IPS-18a (cell line): ENCODE results near the gene CD84.

ENCODE experiments used
- H3K27ac ChIP-seq: one replicate; pipeline ENCODE4 v1.5.1; 2013; ENCODE audit warnings: low read length
- H3K27me3 ChIP-seq: one replicate; pipeline ENCODE4 v1.6.1; 2013; ENCODE audit warnings: mild to moderate bottlenecking, low read length; ENCODE audit not compliant: control insufficient read depth, insufficient read depth
- H3K36me3 ChIP-seq: one replicate; pipeline ENCODE4 v1.6.1; 2013; ENCODE audit warnings: low read depth, low read length; ENCODE audit not compliant: control insufficient read depth
- H3K4me1 ChIP-seq: one replicate; pipeline ENCODE4 v1.6.1; 2013; ENCODE audit warnings: low read depth, low read length; ENCODE audit not compliant: control insufficient read depth
- H3K4me3 ChIP-seq: one replicate; pipeline ENCODE4 v1.5.1; 2013; ENCODE audit warnings: low read length
- H3K9ac ChIP-seq: one replicate; pipeline ENCODE4 v1.6.1; 2013; ENCODE audit warnings: mild to moderate bottlenecking, low read length, moderate library complexity
- H3K9me3 ChIP-seq: one replicate; pipeline ENCODE4 v1.6.1; 2013; ENCODE audit warnings: low read depth, low read length; ENCODE audit not compliant: control insufficient read depth

CD84 gene

GRCh38 chr1:160548960-160549664 lies 30.2 kb downstream of the CD84 start:
- Histone ChIP-seq H3K27ac (no peak overlapping the region), H3K4me3 (no peak overlapping the region), H3K9ac (no peak overlapping the region), H3K9me3 (no peaks in the 10 kb centered on the region), H3K27me3 (no peaks in the 10 kb centered on the region), H3K4me1 (no peaks in the 10 kb centered on the region), H3K36me3 (no peaks in the 10 kb centered on the region)

GRCh38 chr1:160548183-160548582 lies 31.1 kb downstream of the CD84 start:
- Histone ChIP-seq H3K36me3 (no peaks in the 10 kb centered on the region), H3K27me3 (no peaks in the 10 kb centered on the region), H3K27ac (no peak overlapping the region), H3K4me3 (no peak overlapping the region), H3K4me1 (no peaks in the 10 kb centered on the region), H3K9me3 (no peaks in the 10 kb centered on the region), H3K9ac (no peak overlapping the region)

GRCh38 chr1:160547422-160547821 lies 31.9 kb downstream of the CD84 start:
- Histone ChIP-seq H3K27ac (no peak overlapping the region), H3K4me3 (no peak overlapping the region), H3K27me3 (no peaks in the 10 kb centered on the region), H3K9ac (no peak overlapping the region), H3K36me3 (no peaks in the 10 kb centered on the region), H3K9me3 (no peaks in the 10 kb centered on the region), H3K4me1 (no peaks in the 10 kb centered on the region)

GRCh38 chr1:160546942-160547341 lies 32.4 kb downstream of the CD84 start:
- no peak overlapping the region for H3K4me3 ChIP-seq
- H3K27me3 ChIP-seq = no peaks in the 10 kb centered on the region
- H3K4me1 ChIP-seq = no peaks in the 10 kb centered on the region

GRCh38 chr1:160544647-160545046 lies 34.6 kb downstream of the CD84 start:
- Histone ChIP-seq H3K9me3 (no peaks in the 10 kb centered on the region), H3K36me3 (no peaks in the 10 kb centered on the region), H3K27ac (no peak overlapping the region), H3K4me1 (no peaks in the 10 kb centered on the region), H3K4me3 (no peak overlapping the region), H3K27me3 (no peaks in the 10 kb centered on the region), H3K9ac (no peak overlapping the region)

More at GRCh38 chr1:160546942-160547341, 32.4 kb downstream of the CD84 start:
- Histone ChIP-seq H3K9ac (no peak overlapping the region), H3K36me3 (no peaks in the 10 kb centered on the region), H3K27ac (no peak overlapping the region), H3K9me3 (no peaks in the 10 kb centered on the region)

GRCh38 chr1:160542303-160542945 lies 36.9 kb downstream of the CD84 start:
- H3K36me3 ChIP-seq = no peaks in the 10 kb centered on the region
- H3K9ac ChIP-seq = no peak overlapping the region
- H3K9me3 ChIP-seq = no peaks in the 10 kb centered on the region
- H3K4me3 ChIP-seq = no peak overlapping the region
- no peaks in the 10 kb centered on the region for H3K4me1 ChIP-seq
- H3K27me3 ChIP-seq = no peaks in the 10 kb centered on the region
- no peak overlapping the region for H3K27ac ChIP-seq

- Histone ChIP-seq H3K27me3 (no peaks in the 10 kb centered on the region), H3K4me3 (no peak overlapping the region), H3K9me3 (no peaks in the 10 kb centered on the region), H3K27ac (no peak overlapping the region), H3K4me1 (no peaks in the 10 kb centered on the region), H3K36me3 (no peaks in the 10 kb centered on the region), H3K9ac (no peak overlapping the region)
Measured at GRCh38 chr1:160541622-160542302, 37.5 kb downstream of the CD84 start.

- H3K9ac ChIP-seq = no peak overlapping the region
- no peak overlapping the region for H3K4me3 ChIP-seq
- no peaks in the 10 kb centered on the region for H3K4me1 ChIP-seq
- no peak overlapping the region for H3K27ac ChIP-seq
- H3K36me3 ChIP-seq = no peaks in the 10 kb centered on the region
- no peaks in the 10 kb centered on the region for H3K27me3 ChIP-seq
- H3K9me3 ChIP-seq = no peaks in the 10 kb centered on the region
Measured at GRCh38 chr1:160540859-160541233, 38.5 kb downstream of the CD84 start.

GRCh38 chr1:160539990-160540858 lies 39.1 kb downstream of the CD84 start:
- H3K27ac ChIP-seq = no peak overlapping the region
- no peak overlapping the region for H3K4me3 ChIP-seq
- H3K27me3 ChIP-seq = no peaks in the 10 kb centered on the region

GRCh38 chr1:160539684-160539989 lies 39.7 kb downstream of the CD84 start:
- Histone ChIP-seq H3K4me1 (no peaks in the 10 kb centered on the region), H3K36me3 (no peaks in the 10 kb centered on the region), H3K27ac (no peak overlapping the region), H3K27me3 (no peaks in the 10 kb centered on the region), H3K9ac (no peak overlapping the region), H3K9me3 (no peaks in the 10 kb centered on the region), H3K4me3 (no peak overlapping the region)

More at GRCh38 chr1:160539990-160540858, 39.1 kb downstream of the CD84 start:
- Histone ChIP-seq H3K36me3 (no peaks in the 10 kb centered on the region), H3K9ac (no peak overlapping the region), H3K4me1 (no peaks in the 10 kb centered on the region), H3K9me3 (no peaks in the 10 kb centered on the region)

- no peaks in the 10 kb centered on the region for H3K27me3 ChIP-seq
- H3K4me3 ChIP-seq = no peak overlapping the region
- no peaks in the 10 kb centered on the region for H3K9me3 ChIP-seq
- H3K27ac ChIP-seq = no peak overlapping the region
- no peak overlapping the region for H3K9ac ChIP-seq
- H3K4me1 ChIP-seq = no peaks in the 10 kb centered on the region
- no peaks in the 10 kb centered on the region for H3K36me3 ChIP-seq
Measured at GRCh38 chr1:160538985-160539651, 40.2 kb downstream of the CD84 start.
